Fibroblast of pulmonary artery (primary cell): Measurements from ENCODE around the gene SNTG2.
A peak's percentile ranks its signal among the peaks of the same experiment; 100 is the strongest.

ENCODE experiments used
- DNase-seq: peaks from one replicate; pipeline ENCODE4 v3.0.0-alpha.2; 2010; ENCODE audit warnings: low read depth
- H3K4me3 ChIP-seq: replicated peaks from 2 replicates; pipeline ENCODE4 v1.5.1; 2011; ENCODE audit warnings: low read depth, mild to moderate bottlenecking, control low read depth, low read length, moderate library complexity
- CTCF ChIP-seq: IDR thresholded peaks from 2 replicates; pipeline ENCODE4 v1.5.1; 2011; ENCODE audit warnings: mild to moderate bottlenecking, control low read depth, low read length, inconsistent platforms; ENCODE audit errors: missing control alignments

SNTG2 gene

GRCh38 chr2:1272835-1273234 lies 322.2 kb downstream of the SNTG2 start:
- DNase-seq, result no peak
- no peak for TF ChIP-seq CTCF
- H3K4me3 ChIP-seq, result no peak overlapping the region

- no peak for TF ChIP-seq CTCF
- DNase-seq, result no peak
- no peak overlapping the region for H3K4me3 ChIP-seq
Measured at GRCh38 chr2:1277634-1278033, 327.0 kb downstream of the SNTG2 start.

GRCh38 chr2:1278125-1278524 lies 327.5 kb downstream of the SNTG2 start:
- no peak for TF ChIP-seq CTCF
- H3K4me3 ChIP-seq, result no peak overlapping the region
- DNase-seq, result no peak

- no peak for DNase-seq
- H3K4me3 ChIP-seq, result no peak overlapping the region
- no peak for TF ChIP-seq CTCF
Measured at GRCh38 chr2:1278861-1279260, 328.2 kb downstream of the SNTG2 start.

- H3K4me3 ChIP-seq, result no peak overlapping the region
- no peak for TF ChIP-seq CTCF
- DNase-seq, result peak; percentile 44
Measured at GRCh38 chr2:1282552-1282951, 331.9 kb downstream of the SNTG2 start.

GRCh38 chr2:1283020-1283801 lies 332.6 kb downstream of the SNTG2 start:
- H3K4me3 ChIP-seq, result no peak overlapping the region
- TF ChIP-seq CTCF, result no peak
- no peak for DNase-seq

- no peak for TF ChIP-seq CTCF
- no peak overlapping the region for H3K4me3 ChIP-seq
- DNase-seq, result no peak
Measured at GRCh38 chr2:1283871-1284270, 333.2 kb downstream of the SNTG2 start.
